ENCODE results near the gene EPN1.

EPN1 gene

DNA sequence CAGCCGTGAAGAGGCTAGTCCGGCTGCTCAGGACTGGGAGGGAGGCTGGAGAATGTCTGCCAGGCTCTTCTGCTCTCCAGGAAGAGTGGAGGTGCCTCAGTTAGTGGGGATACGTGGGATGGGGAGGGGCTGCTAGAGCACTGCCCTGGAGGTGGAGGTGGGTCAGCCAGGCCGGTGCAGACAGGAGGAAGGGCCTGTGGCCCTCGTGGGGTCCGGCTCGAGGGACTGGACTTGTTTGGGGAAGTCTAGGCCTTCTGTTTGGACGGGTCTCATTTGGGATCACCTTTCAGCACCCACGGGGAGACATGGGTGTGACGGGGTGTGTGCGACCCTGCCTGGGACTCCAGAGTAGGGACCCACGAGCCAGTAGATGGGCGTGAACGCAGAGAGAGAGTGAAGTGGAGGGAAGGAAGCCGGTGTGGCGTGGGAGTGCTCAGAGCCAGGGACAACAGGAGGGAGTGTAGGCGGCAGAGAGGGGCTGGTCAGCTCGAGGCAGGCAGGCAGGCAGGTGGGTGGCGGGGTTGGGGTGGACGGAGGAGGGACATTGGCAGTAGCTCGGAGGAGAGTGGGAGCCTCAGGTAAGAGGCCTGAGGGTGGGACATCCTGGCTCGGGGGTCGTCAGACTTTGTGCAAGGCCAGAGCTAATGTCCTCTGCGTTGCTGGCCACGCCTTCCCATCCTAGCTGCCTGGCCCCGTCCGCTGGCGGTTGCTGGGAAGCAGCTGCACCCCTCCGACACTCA is 11.5 kb downstream of the EPN1 start:
- Histone ChIP-seq H3K4me1 (ENCODE audit: insufficient read depth, low read length) (no peaks in the 10 kb centered on the region), H3K36me3 (ENCODE audit: insufficient read depth, low read length) (peaks cover 54% of the 10 kb centered on the region), H3K4me3 (ENCODE audit: low read depth in 1 of 2, low read length in 2 of 2) (no peak overlapping the region), H3K27ac (ENCODE audit: low read depth, low read length) (no peak overlapping the region), H3K9ac (ENCODE audit: low read length) (no peak overlapping the region), H3K9me3 (ENCODE audit: low read length) (no peaks in the 10 kb centered on the region), H3K27me3 (ENCODE audit: control insufficient read depth in 1 of 2, insufficient read depth in 2 of 2, low read length in 2 of 2) (no peaks in the 10 kb centered on the region)

GRCh38 chr19:55687281-55688201 is 12.5 kb downstream of the EPN1 start:
- Histone ChIP-seq H3K4me3 (ENCODE audit: low read depth in 1 of 2, low read length in 2 of 2) (no peak overlapping the region), H3K27me3 (ENCODE audit: control insufficient read depth in 1 of 2, insufficient read depth in 2 of 2, low read length in 2 of 2) (no peaks in the 10 kb centered on the region), H3K27ac (ENCODE audit: low read depth, low read length) (no peak overlapping the region), H3K9ac (ENCODE audit: low read length) (no peak overlapping the region), H3K9me3 (ENCODE audit: low read length) (no peaks in the 10 kb centered on the region), H3K4me1 (ENCODE audit: insufficient read depth, low read length) (no peaks in the 10 kb centered on the region), H3K36me3 (ENCODE audit: insufficient read depth, low read length) (peaks cover 52% of the 10 kb centered on the region)

GRCh38 chr19:55688422-55689218 is 13.6 kb downstream of the EPN1 start:
- Histone ChIP-seq H3K36me3 (ENCODE audit: insufficient read depth, low read length) (peaks cover 58% of the 10 kb centered on the region), H3K9ac (ENCODE audit: low read length) (no peak overlapping the region), H3K4me3 (ENCODE audit: low read depth in 1 of 2, low read length in 2 of 2) (no peak overlapping the region), H3K27ac (ENCODE audit: low read depth, low read length) (no peak overlapping the region), H3K27me3 (ENCODE audit: control insufficient read depth in 1 of 2, insufficient read depth in 2 of 2, low read length in 2 of 2) (no peaks in the 10 kb centered on the region), H3K4me1 (ENCODE audit: insufficient read depth, low read length) (no peaks in the 10 kb centered on the region), H3K9me3 (ENCODE audit: low read length) (no peaks in the 10 kb centered on the region)

- Histone ChIP-seq H3K9me3 (ENCODE audit: low read length) (no peaks in the 10 kb centered on the region), H3K9ac (ENCODE audit: low read length) (no peak overlapping the region), H3K27me3 (ENCODE audit: control insufficient read depth in 1 of 2, insufficient read depth in 2 of 2, low read length in 2 of 2) (no peaks in the 10 kb centered on the region), H3K27ac (ENCODE audit: low read depth, low read length) (no peak overlapping the region), H3K36me3 (ENCODE audit: insufficient read depth, low read length) (peaks cover 50% of the 10 kb centered on the region), H3K4me1 (ENCODE audit: insufficient read depth, low read length) (no peaks in the 10 kb centered on the region), H3K4me3 (ENCODE audit: low read depth in 1 of 2, low read length in 2 of 2) (no peak overlapping the region)
Measured at GRCh38 chr19:55689411-55690108, 14.5 kb downstream of the EPN1 start.

GRCh38 chr19:55690109-55690768 is 15.2 kb downstream of the EPN1 start:
- Histone ChIP-seq H3K27ac (ENCODE audit: low read depth, low read length) (no peak overlapping the region), H3K36me3 (ENCODE audit: insufficient read depth, low read length) (peaks cover 47% of the 10 kb centered on the region), H3K4me1 (ENCODE audit: insufficient read depth, low read length) (no peaks in the 10 kb centered on the region), H3K4me3 (ENCODE audit: low read depth in 1 of 2, low read length in 2 of 2) (no peak overlapping the region), H3K27me3 (ENCODE audit: control insufficient read depth in 1 of 2, insufficient read depth in 2 of 2, low read length in 2 of 2) (no peaks in the 10 kb centered on the region), H3K9me3 (ENCODE audit: low read length) (no peaks in the 10 kb centered on the region), H3K9ac (ENCODE audit: low read length) (no peak overlapping the region)

DNA sequence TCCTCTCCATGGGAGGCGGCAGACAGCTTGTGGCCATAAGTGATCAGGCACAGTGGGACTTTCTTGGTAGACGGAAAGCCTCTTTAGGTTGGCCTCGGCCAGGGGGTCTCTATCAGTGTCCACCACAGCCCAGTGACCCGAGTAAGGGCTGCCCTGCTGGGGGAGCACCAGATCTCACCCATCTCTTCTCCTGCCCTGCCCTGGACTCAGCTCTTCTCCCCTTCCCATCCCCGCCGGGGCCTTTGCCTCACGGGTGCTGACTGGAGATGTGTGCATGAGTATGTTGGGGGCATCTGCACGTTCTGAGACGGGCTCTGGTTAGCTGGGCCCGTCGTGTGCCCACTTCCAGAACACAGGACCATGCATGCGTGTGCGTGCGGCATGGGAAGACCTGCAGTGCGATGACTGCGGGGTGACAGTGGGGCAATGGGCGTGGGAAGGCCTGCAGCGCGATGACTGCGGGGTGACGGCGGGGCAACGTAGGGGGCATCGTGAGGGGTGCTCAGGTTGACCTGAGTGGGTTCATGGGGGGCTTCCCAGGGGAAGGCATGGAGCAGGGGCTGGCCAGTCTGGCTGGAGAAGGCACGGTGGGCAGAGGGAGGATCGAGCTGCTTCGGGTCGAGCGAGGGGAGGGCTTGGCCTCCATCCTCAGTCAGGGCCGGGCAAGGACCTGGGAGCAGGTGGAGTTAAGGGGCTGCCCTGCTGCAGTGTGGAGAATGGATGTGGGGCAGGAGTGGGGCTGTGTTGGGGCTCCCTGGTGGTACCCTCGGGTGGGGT is 15.9 kb downstream of the EPN1 start:
- no peaks in the 10 kb centered on the region for H3K4me1 ChIP-seq (ENCODE audit: insufficient read depth, low read length)
- H3K4me3 ChIP-seq (ENCODE audit: low read depth in 1 of 2, low read length in 2 of 2) = no peak overlapping the region
- peaks cover 48% of the 10 kb centered on the region for H3K36me3 ChIP-seq (ENCODE audit: insufficient read depth, low read length)
- no peak overlapping the region for H3K9ac ChIP-seq (ENCODE audit: low read length)
- no peaks in the 10 kb centered on the region for H3K27me3 ChIP-seq (ENCODE audit: control insufficient read depth in 1 of 2, insufficient read depth in 2 of 2, low read length in 2 of 2)
- no peaks in the 10 kb centered on the region for H3K9me3 ChIP-seq (ENCODE audit: low read length)
- H3K27ac ChIP-seq (ENCODE audit: low read depth, low read length) = no peak overlapping the region

DNA sequence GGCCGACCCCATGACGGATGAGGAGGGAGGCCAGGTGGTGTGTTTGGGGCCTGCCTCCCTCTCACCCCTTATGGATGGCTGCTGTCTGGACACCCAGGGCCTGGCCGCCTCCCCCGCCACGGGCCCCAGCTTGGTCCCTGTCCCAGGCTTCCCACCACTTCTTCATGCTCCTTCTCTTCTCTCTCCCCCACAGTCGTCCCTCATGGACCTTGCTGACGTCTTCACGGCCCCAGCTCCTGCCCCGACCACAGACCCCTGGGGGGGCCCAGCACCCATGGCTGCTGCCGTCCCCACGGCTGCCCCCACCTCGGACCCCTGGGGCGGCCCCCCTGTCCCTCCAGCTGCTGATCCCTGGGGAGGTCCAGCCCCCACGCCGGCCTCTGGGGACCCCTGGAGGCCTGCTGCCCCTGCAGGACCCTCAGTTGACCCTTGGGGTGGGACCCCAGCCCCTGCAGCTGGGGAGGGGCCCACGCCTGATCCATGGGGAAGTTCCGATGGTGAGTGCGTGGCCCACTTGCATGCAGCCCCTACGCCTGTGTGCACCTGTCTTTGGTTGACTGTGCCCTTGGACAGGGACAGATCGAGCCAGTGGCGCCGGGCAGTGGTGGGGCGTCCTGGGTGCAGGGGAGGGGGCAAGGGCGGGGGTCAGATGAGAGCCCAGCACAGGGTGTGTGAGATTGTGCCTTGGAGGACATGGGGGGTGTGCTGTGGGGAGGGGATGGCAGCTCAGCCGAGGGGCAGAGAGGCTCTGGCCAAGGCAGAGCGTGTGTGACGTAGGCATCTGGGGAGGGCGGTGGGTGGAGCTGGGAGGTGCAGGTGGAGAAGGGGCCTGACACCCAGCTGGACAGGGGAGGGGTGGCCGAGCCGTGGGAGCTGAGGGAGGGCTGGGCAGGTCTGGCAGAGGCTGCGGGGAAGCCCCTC is 16.8 kb downstream of the EPN1 start:
- no peak overlapping the region for H3K27ac ChIP-seq (ENCODE audit: low read depth, low read length)
- no peaks in the 10 kb centered on the region for H3K4me1 ChIP-seq (ENCODE audit: insufficient read depth, low read length)
- H3K36me3 ChIP-seq (ENCODE audit: insufficient read depth, low read length) = peaks cover 48% of the 10 kb centered on the region
- no peak overlapping the region for H3K4me3 ChIP-seq (ENCODE audit: low read depth in 1 of 2, low read length in 2 of 2)
- H3K9ac ChIP-seq (ENCODE audit: low read length) = no peak overlapping the region
- H3K9me3 ChIP-seq (ENCODE audit: low read length) = no peaks in the 10 kb centered on the region
- no peaks in the 10 kb centered on the region for H3K27me3 ChIP-seq (ENCODE audit: control insufficient read depth in 1 of 2, insufficient read depth in 2 of 2, low read length in 2 of 2)

DNA sequence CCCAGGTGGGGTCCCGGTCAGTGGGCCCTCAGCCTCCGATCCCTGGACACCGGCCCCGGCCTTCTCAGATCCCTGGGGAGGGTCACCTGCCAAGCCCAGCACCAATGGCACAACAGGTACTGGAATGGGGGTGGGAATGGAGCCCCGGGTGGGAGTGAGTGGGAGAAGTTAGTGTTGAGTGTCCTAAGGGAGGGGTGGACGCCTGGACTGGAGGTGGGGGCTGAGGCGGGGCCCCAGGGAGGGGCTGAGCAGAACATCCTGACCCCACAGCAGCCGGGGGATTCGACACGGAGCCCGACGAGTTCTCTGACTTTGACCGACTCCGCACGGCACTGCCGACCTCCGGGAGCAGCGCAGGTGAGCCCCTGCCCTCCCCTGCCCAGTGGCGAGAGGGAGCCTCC is 17.7 kb downstream of the EPN1 start:
- Histone ChIP-seq H3K4me3 (ENCODE audit: low read depth in 1 of 2, low read length in 2 of 2) (no peak overlapping the region), H3K27me3 (ENCODE audit: control insufficient read depth in 1 of 2, insufficient read depth in 2 of 2, low read length in 2 of 2) (no peaks in the 10 kb centered on the region), H3K36me3 (ENCODE audit: insufficient read depth, low read length) (peaks cover 48% of the 10 kb centered on the region), H3K4me1 (ENCODE audit: insufficient read depth, low read length) (no peaks in the 10 kb centered on the region), H3K27ac (ENCODE audit: low read depth, low read length) (no peak overlapping the region), H3K9ac (ENCODE audit: low read length) (no peak overlapping the region), H3K9me3 (ENCODE audit: low read length) (no peaks in the 10 kb centered on the region)

GRCh38 chr19:55693336-55693974 is 18.4 kb downstream of the EPN1 start:
- no peaks in the 10 kb centered on the region for H3K27me3 ChIP-seq (ENCODE audit: control insufficient read depth in 1 of 2, insufficient read depth in 2 of 2, low read length in 2 of 2)
- no peak overlapping the region for H3K9ac ChIP-seq (ENCODE audit: low read length)
- no peak overlapping the region for H3K4me3 ChIP-seq (ENCODE audit: low read depth in 1 of 2, low read length in 2 of 2)
- H3K27ac ChIP-seq (ENCODE audit: low read depth, low read length) = no peak overlapping the region
- H3K36me3 ChIP-seq (ENCODE audit: insufficient read depth, low read length) = peaks cover 48% of the 10 kb centered on the region
- no peaks in the 10 kb centered on the region for H3K4me1 ChIP-seq (ENCODE audit: insufficient read depth, low read length)
- no peaks in the 10 kb centered on the region for H3K9me3 ChIP-seq (ENCODE audit: low read length)
